IPS-18a (cell line): Measurements from ENCODE around the gene THSD7B.
"Not testable (repeated sequence)": the region's sequence is repeated elsewhere in the genome, so short reads cannot be mapped to it uniquely, and the experiment has no call there.

ENCODE experiments used
- H3K27ac ChIP-seq: one replicate; pipeline ENCODE4 v1.5.1; 2013; ENCODE audit warnings: low read length
- H3K27me3 ChIP-seq: one replicate; pipeline ENCODE4 v1.6.1; 2013; ENCODE audit warnings: mild to moderate bottlenecking, low read length; ENCODE audit not compliant: control insufficient read depth, insufficient read depth
- H3K36me3 ChIP-seq: one replicate; pipeline ENCODE4 v1.6.1; 2013; ENCODE audit warnings: low read depth, low read length; ENCODE audit not compliant: control insufficient read depth
- H3K4me1 ChIP-seq: one replicate; pipeline ENCODE4 v1.6.1; 2013; ENCODE audit warnings: low read depth, low read length; ENCODE audit not compliant: control insufficient read depth
- H3K4me3 ChIP-seq: one replicate; pipeline ENCODE4 v1.5.1; 2013; ENCODE audit warnings: low read length
- H3K9ac ChIP-seq: one replicate; pipeline ENCODE4 v1.6.1; 2013; ENCODE audit warnings: mild to moderate bottlenecking, low read length, moderate library complexity
- H3K9me3 ChIP-seq: one replicate; pipeline ENCODE4 v1.6.1; 2013; ENCODE audit warnings: low read depth, low read length; ENCODE audit not compliant: control insufficient read depth

The THSD7B gene

GRCh38 chr2:136765256-136766072 lies at the start of gene THSD7B:
Gene THSD7B, plus strand, starts transcription at chr2:136765545. Its CDS starts 116,634 bp downstream, at chr2:136882179.
- peak within 1 kb of the TSS; percentile 74 for H3K4me3 ChIP-seq

GRCh38 chr2:136718273-136718672 lies 47.1 kb upstream of the THSD7B start:
- no peaks in the 10 kb centered on the region for H3K36me3 ChIP-seq
- H3K4me1 ChIP-seq, result no peaks in the 10 kb centered on the region
- H3K27me3 ChIP-seq, result no peaks in the 10 kb centered on the region
- H3K9ac ChIP-seq, result no peak overlapping the region
- no peaks in the 10 kb centered on the region for H3K9me3 ChIP-seq
- no peak overlapping the region for H3K4me3 ChIP-seq
- no peak overlapping the region for H3K27ac ChIP-seq

More at GRCh38 chr2:136765256-136766072, at the start of gene THSD7B:
- no peaks in the 10 kb centered on the region for H3K36me3 ChIP-seq
- no peaks in the 10 kb centered on the region for H3K9me3 ChIP-seq
- H3K27me3 ChIP-seq, result peaks cover 60% of the 10 kb centered on the region
- H3K27ac ChIP-seq, result no peak within 1 kb of the TSS
- peak within 1 kb of the TSS; percentile 32 for H3K9ac ChIP-seq
- peaks cover 15% of the 10 kb centered on the region for H3K4me1 ChIP-seq

GRCh38 chr2:136727973-136728699 lies 37.2 kb upstream of the THSD7B start:
- Histone ChIP-seq H3K27me3 (no peaks in the 10 kb centered on the region), H3K4me1 (no peaks in the 10 kb centered on the region), H3K27ac (no peak overlapping the region), H3K9me3 (no peaks in the 10 kb centered on the region), H3K4me3 (no peak overlapping the region), H3K9ac (no peak overlapping the region), H3K36me3 (no peaks in the 10 kb centered on the region)

GRCh38 chr2:136736236-136736635 lies 29.1 kb upstream of the THSD7B start:
- H3K27me3 ChIP-seq, result no peaks in the 10 kb centered on the region
- no peak overlapping the region for H3K27ac ChIP-seq
- H3K36me3 ChIP-seq, result no peaks in the 10 kb centered on the region

GRCh38 chr2:136738044-136738443 lies 27.3 kb upstream of the THSD7B start:
- Histone ChIP-seq H3K9me3 (no peaks in the 10 kb centered on the region), H3K36me3 (no peaks in the 10 kb centered on the region), H3K27me3 (no peaks in the 10 kb centered on the region), H3K4me3 (no peak overlapping the region), H3K27ac (no peak overlapping the region), H3K4me1 (no peaks in the 10 kb centered on the region), H3K9ac (no peak overlapping the region)

More at GRCh38 chr2:136736236-136736635, 29.1 kb upstream of the THSD7B start:
- H3K9me3 ChIP-seq, result no peaks in the 10 kb centered on the region
- H3K4me1 ChIP-seq, result no peaks in the 10 kb centered on the region
- no peak overlapping the region for H3K4me3 ChIP-seq
- H3K9ac ChIP-seq, result no peak overlapping the region

DNA sequence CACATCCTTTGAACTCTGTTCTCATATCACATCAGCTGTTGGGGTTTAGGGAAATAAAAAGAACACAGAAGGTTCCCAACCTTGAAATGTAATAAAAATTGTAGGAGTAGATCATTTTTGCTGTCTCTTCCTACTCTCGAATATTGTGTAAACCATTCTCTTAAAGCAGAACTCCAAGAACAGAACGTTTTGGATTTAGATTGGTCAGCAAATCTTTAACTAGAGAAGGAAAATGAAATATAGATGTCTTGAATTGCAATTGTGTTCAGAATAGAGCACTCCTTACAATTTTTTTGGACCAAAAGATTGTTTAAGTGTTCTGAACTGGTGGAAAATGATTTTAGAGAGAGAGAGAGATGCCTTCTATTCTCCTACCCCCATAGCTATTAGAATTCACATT lies 23.9 kb upstream of the THSD7B start:
- H3K4me1 ChIP-seq, result no peaks in the 10 kb centered on the region
- H3K27ac ChIP-seq, result no peak overlapping the region
- H3K27me3 ChIP-seq, result no peaks in the 10 kb centered on the region
- H3K4me3 ChIP-seq, result no peak overlapping the region
- H3K9me3 ChIP-seq, result no peaks in the 10 kb centered on the region
- no peak overlapping the region for H3K9ac ChIP-seq
- H3K36me3 ChIP-seq, result no peaks in the 10 kb centered on the region

DNA sequence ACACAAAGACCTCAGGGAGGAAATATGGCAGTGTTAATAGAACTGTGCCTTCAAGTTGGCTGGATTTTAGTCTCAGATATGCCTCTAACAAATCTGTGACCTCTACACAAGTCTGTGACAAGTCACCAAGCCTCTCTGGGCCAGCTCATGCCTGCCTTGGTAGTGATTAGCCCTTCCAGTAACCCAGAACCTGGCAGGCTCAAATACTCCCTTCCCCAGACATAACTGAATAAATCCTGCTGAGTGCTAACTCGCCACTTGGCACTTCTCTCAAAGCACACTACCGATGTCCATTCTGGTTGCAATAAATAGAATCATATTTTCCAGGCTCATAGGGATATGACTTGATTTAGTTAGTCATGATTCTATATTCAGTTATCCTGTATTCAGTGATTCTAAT lies 15.3 kb upstream of the THSD7B start:
- H3K9me3 ChIP-seq, result no peaks in the 10 kb centered on the region
- H3K9ac ChIP-seq, result no peak overlapping the region
- no peak overlapping the region for H3K4me3 ChIP-seq
- H3K36me3 ChIP-seq, result no peaks in the 10 kb centered on the region
- H3K27me3 ChIP-seq, result no peaks in the 10 kb centered on the region
- H3K4me1 ChIP-seq, result no peaks in the 10 kb centered on the region
- H3K27ac ChIP-seq, result no peak overlapping the region

DNA sequence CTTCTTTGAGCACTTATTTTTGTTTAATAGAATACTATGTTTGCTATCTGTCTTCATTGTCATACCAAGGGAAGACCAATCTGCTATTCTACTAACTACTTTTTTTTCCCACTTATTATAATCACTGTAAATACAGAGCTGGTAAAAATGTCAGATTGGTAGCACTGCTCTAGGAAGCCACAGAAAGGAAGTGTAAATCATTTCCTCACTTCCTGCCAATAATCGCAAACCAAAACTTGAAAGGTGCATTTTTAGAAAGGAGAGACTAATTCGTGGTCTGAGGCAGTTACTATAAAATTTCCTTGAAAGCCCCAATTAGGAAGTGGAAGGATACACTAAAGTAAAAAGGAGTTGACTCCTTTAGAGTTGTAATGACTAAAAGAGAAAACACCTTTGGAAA lies 13.9 kb upstream of the THSD7B start:
- H3K9me3 ChIP-seq, result no peaks in the 10 kb centered on the region
- no peaks in the 10 kb centered on the region for H3K4me1 ChIP-seq
- no peaks in the 10 kb centered on the region for H3K36me3 ChIP-seq
- no peaks in the 10 kb centered on the region for H3K27me3 ChIP-seq
- no peak overlapping the region for H3K4me3 ChIP-seq
- H3K9ac ChIP-seq, result no peak overlapping the region
- H3K27ac ChIP-seq, result no peak overlapping the region

DNA sequence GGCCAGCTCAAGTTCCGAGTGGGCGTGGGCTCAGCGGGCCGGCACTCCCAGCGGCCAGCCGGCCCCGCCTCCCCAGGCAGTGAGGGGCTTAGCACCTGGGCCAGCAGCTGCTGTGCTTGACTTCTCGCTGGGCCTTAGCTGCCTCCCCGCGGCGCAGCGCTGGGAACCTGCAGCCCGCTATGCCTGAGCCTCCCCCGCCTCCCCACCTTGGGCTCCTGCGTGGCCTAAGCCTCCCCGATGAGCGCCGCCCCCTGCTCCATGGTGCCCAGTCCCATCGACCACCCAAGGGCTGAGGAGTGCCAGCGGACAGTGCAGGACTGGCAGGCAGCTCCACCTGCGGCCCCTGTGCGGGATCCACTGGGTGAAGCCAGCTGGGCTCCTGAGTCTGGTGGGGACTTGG lies 6.8 kb upstream of the THSD7B start:
- not testable (repeated sequence) for H3K9ac ChIP-seq, H3K27me3 ChIP-seq, H3K36me3 ChIP-seq, H3K27ac ChIP-seq, H3K4me3 ChIP-seq, H3K9me3 ChIP-seq, H3K4me1 ChIP-seq

- Histone ChIP-seq H3K4me3 (peak overlapping the region; percentile 74), H3K9ac (no peak overlapping the region), H3K36me3 (no peaks in the 10 kb centered on the region), H3K27me3 (peaks cover 60% of the 10 kb centered on the region), H3K4me1 (peaks cover 15% of the 10 kb centered on the region), H3K9me3 (no peaks in the 10 kb centered on the region), H3K27ac (no peak overlapping the region)
These were observed 691 bp upstream of the THSD7B start for GRCh38 chr2:136764452-136765255.

- Histone ChIP-seq H3K4me3 (peak overlapping the region; percentile 74), H3K9me3 (no peaks in the 10 kb centered on the region), H3K27ac (no peak overlapping the region), H3K27me3 (peaks cover 60% of the 10 kb centered on the region), H3K36me3 (no peaks in the 10 kb centered on the region), H3K4me1 (peaks cover 15% of the 10 kb centered on the region), H3K9ac (no peak overlapping the region)
These were observed 694 bp downstream of the THSD7B start for GRCh38 chr2:136766073-136766404.
